RWPE1 (cell line): Measurements from ENCODE around the gene GLOD5.

Experiments used
- CTCF ChIA-PET: fragments of 350-600 bp; sonication (Branson Sonifier 250); formaldehyde crosslinking; extraction: SDS; loops from one replicate; lab custom pipeline; 2021; lab: Yijun Ruan, JAX
- POLR2A ChIA-PET: fragments of 400-600 bp; formaldehyde crosslinking; extraction: SDS; loops from one replicate; lab custom pipeline; 2020; ENCODE audit warnings: antibody characterized with exemption; ENCODE audit not compliant: low non-redundant PET; lab: Yijun Ruan, JAX
- DNase-seq: peaks from one replicate; pipeline ENCODE4 v3.0.0; 2012; ENCODE audit warnings: low spot score
- H3K27ac ChIP-seq: fragments of 450-650 bp; 2 replicates; pipeline ENCODE4 v1.5.1; 2017
- CTCF ChIP-seq: fragments of 450-650 bp; conservative IDR thresholded peaks from 2 replicates; pipeline ENCODE4 v1.5.1; 2017; ENCODE audit warnings: low read depth, mild to moderate bottlenecking

The GLOD5 gene

GRCh38 chrX:48761674-48762471, at the start of gene GLOD5:
Gene GLOD5 (plus strand): TSS chrX:48761747. CDS start chrX:48761791, 44 bp downstream.
- POLR2A ChIA-PET = no interaction called here
- peak; percentile 51 for DNase-seq
- TF ChIP-seq CTCF = 0 out of 2 replicates have a peak, but pooled peaks have one; percentile 7
- no peak within 1 kb of the TSS for H3K27ac ChIP-seq
- CTCF ChIA-PET = interaction anchor here (0.5 to 0.7 kb wide), 2 partner anchors 110 to 154 kb away, joined by 3 read pairs; no protein-coding TSS in a partner anchor

- no peak for TF ChIP-seq CTCF
- H3K27ac ChIP-seq = no peak overlapping the region
- POLR2A ChIA-PET = no interaction called here
- no peak for DNase-seq
- CTCF ChIA-PET = no interaction called here
Observed at GRCh38 chrX:48711929-48712505, 49.5 kb upstream of the GLOD5 start.

GRCh38 chrX:48713847-48714246, 47.7 kb upstream of the GLOD5 start:
- CTCF ChIA-PET = no interaction called here
- POLR2A ChIA-PET = no interaction called here

GRCh38 chrX:48714573-48714972, 47.0 kb upstream of the GLOD5 start:
- CTCF ChIA-PET = no interaction called here
- TF ChIP-seq CTCF = no peak

More at GRCh38 chrX:48713847-48714246, 47.7 kb upstream of the GLOD5 start:
- DNase-seq = no peak
- H3K27ac ChIP-seq = no peak overlapping the region
- no peak for TF ChIP-seq CTCF

GRCh38 chrX:48715072-48715471, 46.5 kb upstream of the GLOD5 start:
- POLR2A ChIA-PET = no interaction called here
- TF ChIP-seq CTCF = no peak
- DNase-seq = no peak
- CTCF ChIA-PET = no interaction called here
- no peak overlapping the region for H3K27ac ChIP-seq

More at GRCh38 chrX:48714573-48714972, 47.0 kb upstream of the GLOD5 start:
- H3K27ac ChIP-seq = no peak overlapping the region
- POLR2A ChIA-PET = no interaction called here
- no peak for DNase-seq

GRCh38 chrX:48715876-48716502, 45.6 kb upstream of the GLOD5 start:
- ChIA-PET CTCF (no interaction called here), POLR2A (no interaction called here)
- H3K27ac ChIP-seq = no peak overlapping the region
- DNase-seq = no peak
- no peak for TF ChIP-seq CTCF
